RWPE1 (cell line): Measurements from ENCODE around the gene KAZN.

Experiments used
- CTCF ChIA-PET: fragments of 350-600 bp; sonication (Branson Sonifier 250); formaldehyde crosslinking; extraction: SDS; loops from one replicate; lab custom pipeline; 2021; lab: Yijun Ruan, JAX
- POLR2A ChIA-PET: fragments of 400-600 bp; formaldehyde crosslinking; extraction: SDS; loops from one replicate; lab custom pipeline; 2020; ENCODE audit warnings: antibody characterized with exemption; ENCODE audit not compliant: low non-redundant PET; lab: Yijun Ruan, JAX
- DNase-seq: peaks from one replicate; pipeline ENCODE4 v3.0.0; 2012; ENCODE audit warnings: low spot score
- H3K27ac ChIP-seq: fragments of 450-650 bp; 2 replicates; pipeline ENCODE4 v1.5.1; 2017
- TF ChIP-seq, protein P1 (sequence below): fragments of 450-650 bp; conservative IDR thresholded peaks from 2 replicates; pipeline ENCODE4 v1.5.1; 2017; ENCODE audit warnings: low read depth, mild to moderate bottlenecking

Gene KAZN

DNA sequence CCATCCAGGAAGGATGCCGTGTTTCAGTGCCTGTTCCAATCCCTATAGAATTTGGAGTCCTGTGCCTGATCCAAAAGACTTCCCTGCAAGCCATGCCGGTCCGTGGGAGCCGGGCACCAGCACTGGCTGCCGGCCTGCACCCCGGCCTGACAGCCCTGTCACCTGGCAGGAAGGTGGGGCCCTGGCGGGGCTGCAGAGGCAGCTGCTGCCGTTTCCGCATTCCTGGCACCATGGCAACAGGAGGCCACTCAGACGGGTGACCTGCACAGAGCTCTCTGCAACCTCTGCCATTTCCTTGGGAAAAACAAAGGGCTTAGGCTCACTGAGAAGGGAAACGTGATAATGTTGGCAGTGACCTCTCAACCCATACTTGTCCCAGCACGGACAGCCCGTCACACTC lies 491.9 kb downstream of the KAZN start:
- peak; percentile 55 for DNase-seq
- POLR2A ChIA-PET, result no interaction called here
- TF ChIP-seq, protein P1, sequence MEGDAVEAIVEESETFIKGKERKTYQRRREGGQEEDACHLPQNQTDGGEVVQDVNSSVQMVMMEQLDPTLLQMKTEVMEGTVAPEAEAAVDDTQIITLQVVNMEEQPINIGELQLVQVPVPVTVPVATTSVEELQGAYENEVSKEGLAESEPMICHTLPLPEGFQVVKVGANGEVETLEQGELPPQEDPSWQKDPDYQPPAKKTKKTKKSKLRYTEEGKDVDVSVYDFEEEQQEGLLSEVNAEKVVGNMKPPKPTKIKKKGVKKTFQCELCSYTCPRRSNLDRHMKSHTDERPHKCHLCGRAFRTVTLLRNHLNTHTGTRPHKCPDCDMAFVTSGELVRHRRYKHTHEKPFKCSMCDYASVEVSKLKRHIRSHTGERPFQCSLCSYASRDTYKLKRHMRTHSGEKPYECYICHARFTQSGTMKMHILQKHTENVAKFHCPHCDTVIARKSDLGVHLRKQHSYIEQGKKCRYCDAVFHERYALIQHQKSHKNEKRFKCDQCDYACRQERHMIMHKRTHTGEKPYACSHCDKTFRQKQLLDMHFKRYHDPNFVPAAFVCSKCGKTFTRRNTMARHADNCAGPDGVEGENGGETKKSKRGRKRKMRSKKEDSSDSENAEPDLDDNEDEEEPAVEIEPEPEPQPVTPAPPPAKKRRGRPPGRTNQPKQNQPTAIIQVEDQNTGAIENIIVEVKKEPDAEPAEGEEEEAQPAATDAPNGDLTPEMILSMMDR, result no peak
- CTCF ChIA-PET, result interaction anchor here (0.6 kb wide), 2 partner anchors 39 to 402 kb away, joined by 3 read pairs; no protein-coding TSS in a partner anchor
- no peak overlapping the region for H3K27ac ChIP-seq

DNA sequence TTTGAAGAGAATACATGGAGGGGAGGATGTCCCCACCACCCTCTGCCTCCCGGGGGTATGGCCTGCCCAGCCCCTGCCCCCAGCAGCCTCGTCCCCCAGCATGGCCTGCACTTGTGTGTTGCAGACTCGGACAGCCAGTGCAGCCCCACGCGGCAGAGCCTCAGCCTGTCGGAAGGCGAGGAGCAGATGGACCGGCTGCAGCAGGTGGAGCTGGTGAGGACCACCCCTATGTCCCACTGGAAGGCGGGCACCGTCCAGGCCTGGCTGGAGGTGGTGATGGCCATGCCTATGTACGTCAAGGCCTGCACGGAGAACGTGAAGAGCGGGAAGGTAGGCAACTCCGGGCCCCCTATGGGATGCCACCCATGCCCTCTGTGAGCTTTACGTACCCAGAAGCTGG lies 495.6 kb downstream of the KAZN start:
- ChIA-PET CTCF (interaction anchor here (0.6 kb wide), 1 partner anchor 1119 kb away, joined by 4 read pairs; no protein-coding TSS in a partner anchor), POLR2A (no interaction called here)
- TF ChIP-seq, protein P1, result no peak
- no peak for DNase-seq
- H3K27ac ChIP-seq, result no peak overlapping the region

DNA sequence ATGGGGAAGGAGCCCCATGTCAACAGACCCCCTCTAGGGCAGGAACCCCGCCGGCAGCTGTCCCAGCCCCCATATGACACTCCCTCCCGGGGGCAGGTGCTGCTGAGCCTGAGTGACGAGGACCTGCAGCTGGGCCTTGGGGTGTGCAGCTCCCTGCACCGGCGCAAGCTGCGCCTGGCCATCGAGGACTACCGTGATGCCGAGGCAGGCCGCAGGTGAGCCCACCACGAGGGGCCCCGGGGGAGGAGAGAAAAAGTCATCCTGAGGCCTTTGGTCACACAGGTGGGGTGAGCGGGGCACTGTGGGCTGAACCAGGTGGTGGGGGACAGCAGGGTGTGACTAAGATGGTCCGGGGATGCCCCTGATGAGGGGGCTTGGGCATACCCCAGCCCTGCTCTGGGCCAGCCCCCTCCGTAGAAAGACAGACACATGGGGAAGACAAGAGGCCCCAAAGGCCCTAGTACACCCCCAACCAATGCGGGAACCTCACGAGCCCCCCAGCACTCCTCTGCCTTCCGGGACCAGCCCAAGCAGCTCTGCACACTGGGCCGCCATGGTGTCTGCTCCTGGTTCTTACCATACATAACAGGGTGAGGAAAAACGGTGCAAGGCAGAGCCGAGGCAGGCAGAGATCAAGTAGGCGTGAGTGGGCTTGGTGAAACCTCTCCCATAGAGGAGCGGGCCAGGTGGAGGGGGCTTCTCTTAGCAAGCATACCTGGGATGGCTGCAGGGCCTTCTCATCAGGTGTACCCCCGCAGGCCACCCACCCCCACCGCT lies 496.4 kb downstream of the KAZN start:
- ChIA-PET CTCF (no interaction called here), POLR2A (no interaction called here)
- DNase-seq, result no peak
- TF ChIP-seq, protein P1, result no peak
- H3K27ac ChIP-seq, result no peak overlapping the region

DNA sequence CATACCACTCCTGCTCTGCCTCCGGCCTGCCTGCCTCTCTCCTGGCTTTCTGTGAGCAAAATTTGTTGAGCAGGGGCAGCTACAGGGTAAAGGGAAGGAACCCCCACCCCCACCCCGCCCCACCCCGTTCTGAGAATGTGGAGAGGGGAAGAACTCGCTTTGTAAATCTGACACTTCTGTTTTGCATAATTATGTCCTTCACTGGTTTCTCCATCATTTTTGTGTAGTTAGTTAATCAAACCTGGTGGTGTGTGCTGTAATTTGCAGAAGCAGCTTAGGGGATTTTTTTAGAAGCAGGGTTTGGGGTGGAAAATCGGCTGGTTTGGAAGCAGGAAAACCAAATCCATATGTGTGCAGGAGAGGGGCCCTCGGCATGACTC lies 497.0 kb downstream of the KAZN start:
- ChIA-PET POLR2A (no interaction called here), CTCF (no interaction called here)
- TF ChIP-seq, protein P1, result no peak
- no peak overlapping the region for H3K27ac ChIP-seq
- DNase-seq, result no peak

DNA sequence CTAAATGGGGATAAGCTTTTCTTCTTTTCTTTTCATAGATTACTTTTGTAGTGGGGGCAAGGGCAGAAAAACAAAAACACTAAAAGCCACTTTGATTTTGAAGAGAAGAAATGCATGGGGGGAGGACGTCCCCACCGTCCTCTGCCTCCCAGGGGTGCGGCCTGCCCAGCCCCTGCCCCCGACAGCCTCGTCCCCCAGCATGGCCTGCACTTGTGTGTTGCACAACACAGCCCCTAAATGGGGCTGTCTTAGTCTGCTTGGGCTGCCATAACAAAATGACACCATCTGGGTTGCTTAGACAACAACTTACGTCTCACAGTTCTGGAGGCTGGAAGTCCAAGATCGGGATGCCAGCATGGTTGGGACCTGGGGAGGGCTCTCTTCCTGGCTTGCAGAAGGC lies 497.8 kb downstream of the KAZN start:
- ChIA-PET CTCF (no interaction called here), POLR2A (no interaction called here)
- no peak for DNase-seq
- H3K27ac ChIP-seq, result no peak overlapping the region
- TF ChIP-seq, protein P1, result no peak

DNA sequence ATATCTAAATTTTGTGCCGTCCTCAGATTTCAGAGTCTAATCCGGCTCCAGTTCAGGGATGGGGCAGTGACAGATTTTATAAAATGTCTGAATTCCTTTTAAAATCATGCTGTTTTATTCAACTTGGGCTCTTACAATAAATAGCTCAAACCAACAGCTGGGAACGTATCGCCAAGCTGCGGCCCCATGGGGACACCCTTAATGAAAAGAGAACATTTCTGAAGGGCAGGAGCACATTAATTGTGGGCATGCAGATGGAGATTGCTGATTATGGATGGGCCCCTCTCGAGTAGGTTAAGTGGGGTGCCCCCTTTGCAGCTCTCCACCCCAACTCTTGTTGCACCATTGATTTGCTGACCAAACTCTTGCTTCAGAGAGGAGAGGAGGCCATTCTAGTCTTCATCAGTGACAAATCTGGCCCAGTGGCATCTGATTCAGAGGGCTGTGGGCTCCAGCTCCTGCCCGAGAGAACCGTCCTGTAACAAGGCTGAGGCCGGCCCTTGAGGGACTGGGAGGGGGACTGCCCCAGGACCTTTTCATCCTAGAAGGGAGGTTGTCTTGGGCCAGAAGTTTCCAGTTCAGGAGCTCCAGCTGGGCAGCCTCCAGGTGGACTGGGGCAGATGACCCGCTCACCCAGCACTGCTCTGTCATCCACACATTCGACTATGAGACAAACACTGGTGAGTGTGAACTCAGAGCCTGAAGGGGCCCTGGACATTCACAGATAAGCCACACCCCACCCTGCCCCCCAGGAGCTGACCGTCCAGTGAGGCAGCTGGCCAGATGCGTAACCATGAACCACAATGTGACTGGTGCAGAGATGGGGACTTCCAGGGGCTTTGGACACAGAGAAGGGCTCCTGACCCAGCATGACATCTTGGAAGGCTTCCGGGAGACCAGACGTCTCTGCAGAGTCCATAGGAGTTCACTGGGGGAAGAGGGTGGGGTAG lies 500.0 kb downstream of the KAZN start:
- no peak for DNase-seq
- TF ChIP-seq, protein P1, result no peak
- ChIA-PET CTCF (interaction anchor here (1.4 to 1.6 kb wide), 2 partner anchors 51 to 985 kb away, joined by 3 to 7 read pairs; no protein-coding TSS in a partner anchor), POLR2A (no interaction called here)
- no peak overlapping the region for H3K27ac ChIP-seq
